GM18508 (cell line): ENCODE data around the gene USP16.
"Not testable (repeated sequence)": the region's sequence is repeated elsewhere in the genome, so short reads cannot be mapped to it uniquely, and the experiment has no call there.

Experiments used
- ATAC-seq: cut with Tn5 transposase; IDR thresholded peaks from one replicate; pipeline ENCODE4 v1.9.1; 2021; ENCODE audit warnings: moderate number of reproducible peaks; ENCODE audit not compliant: insufficient read depth, unreplicated experiment

USP16 gene

GRCh38 chr21:29030909-29031308, 6.4 kb downstream of the USP16 start:
- ATAC-seq, result no peak

DNA sequence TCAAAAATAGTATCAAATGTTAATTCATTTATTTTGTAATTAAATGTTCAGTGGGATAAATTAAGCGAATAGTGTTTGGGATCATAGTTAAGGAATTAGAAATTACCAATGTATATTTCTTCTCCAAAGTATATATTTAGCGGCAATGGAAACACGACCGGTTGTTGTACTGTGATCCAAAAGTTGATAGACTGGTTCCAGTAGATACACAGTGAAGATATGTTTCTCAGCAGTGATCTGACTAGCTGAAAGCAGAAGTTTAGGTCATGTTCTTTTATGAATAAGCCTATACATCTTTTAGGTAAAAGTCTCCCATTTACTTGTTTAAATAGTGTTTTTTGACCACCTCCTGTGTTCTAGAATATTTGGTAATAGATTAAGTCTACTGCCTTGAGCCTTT, 8.8 kb downstream of the USP16 start:
- no peak for ATAC-seq

DNA sequence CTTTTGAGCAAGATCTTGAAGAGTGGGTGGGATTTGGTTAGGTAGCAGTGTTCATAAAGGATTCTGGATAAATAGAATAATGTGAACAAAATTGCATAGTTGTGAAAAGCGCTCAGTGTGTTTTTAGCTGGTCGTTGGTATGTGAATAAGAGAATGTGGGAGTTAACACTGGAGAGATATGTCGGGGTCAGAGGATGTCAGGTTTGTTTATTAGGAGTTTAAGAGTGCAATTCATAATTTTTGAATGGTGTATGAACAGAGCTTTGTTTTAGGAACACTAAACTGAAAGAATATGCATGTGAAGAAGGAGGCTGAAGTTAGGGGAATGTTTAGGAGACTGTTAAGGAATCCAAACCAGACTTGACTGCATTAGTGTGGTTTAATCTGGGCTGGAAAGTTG, 9.4 kb downstream of the USP16 start:
- ATAC-seq, result no peak

GRCh38 chr21:29034678-29035077, 10.2 kb downstream of the USP16 start:
- ATAC-seq, result no peak

GRCh38 chr21:29052224-29052623, 27.8 kb downstream of the USP16 start:
- no peak for ATAC-seq

- ATAC-seq, result no peak
These were observed 28.6 kb downstream of the USP16 start for GRCh38 chr21:29053011-29053553.

DNA sequence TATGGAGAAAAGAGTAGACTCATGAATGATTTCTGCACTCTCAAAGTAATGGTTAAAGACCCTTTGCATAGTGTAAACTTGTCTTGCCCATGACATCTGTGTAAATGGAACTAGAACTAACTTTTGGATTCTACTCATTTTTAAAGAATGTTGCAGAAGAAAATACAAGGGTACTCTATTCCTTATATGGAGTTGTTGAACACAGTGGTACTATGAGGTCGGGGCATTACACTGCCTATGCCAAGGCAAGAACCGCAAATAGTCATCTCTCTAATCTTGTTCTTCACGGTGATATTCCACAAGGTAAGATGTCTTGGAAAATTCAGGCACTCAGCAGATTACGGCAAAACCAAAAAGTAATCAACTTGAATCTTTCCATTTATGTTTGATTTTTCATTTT, 29.2 kb downstream of the USP16 start:
- no peak for ATAC-seq

DNA sequence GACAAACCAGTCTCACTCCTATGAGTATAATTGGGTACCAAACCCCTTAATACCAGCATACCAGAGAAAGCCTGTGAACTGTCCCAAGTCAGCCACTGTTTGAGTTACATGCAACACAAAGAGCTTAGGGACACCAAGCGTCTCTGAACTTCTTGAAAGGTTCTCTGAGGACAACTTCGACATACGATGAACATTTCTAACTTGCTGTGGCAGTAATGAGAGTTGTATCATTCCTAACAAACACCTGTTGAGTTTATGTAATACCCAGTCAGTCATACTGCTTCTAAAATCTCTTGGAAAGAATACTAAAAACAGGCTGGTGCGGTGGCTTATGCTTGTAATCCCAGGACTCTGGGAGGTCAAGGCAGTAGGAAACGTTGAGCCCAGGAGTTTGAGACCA, 30.6 kb downstream of the USP16 start:
- ATAC-seq, result no peak

GRCh38 chr21:29056005-29056404, 31.5 kb downstream of the USP16 start:
- no peak for ATAC-seq

GRCh38 chr21:29056538-29057050, 32.1 kb downstream of the USP16 start:
- no peak for ATAC-seq

DNA sequence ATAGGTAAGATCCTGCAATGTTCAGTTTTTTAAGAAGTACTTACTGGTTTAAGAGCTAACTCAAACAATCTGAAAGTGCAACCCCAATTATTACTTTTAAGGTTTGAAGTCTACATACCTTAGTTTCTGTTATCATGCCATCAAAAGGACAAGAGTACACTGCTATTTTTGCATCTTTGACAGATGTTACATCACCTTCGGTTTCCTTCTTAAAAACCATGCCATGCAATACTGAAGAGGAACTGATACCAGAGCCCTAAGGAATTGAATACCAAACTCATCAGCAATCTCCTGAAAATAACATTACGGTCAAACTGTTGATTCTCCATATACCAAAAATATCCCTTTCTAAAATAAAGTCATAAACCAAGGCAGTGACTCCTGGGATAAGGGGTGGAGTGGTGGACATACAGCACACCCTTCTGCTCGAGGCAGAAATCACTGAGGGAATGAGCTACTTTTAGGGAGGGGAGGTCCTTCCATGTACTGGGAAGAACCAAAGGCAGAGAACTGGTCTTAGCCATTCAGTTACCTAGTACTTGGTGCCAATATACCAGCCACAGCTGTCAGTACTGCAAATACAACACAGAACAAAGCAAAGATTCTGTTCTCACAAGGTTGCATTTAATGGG, 40.5 kb downstream of the USP16 start:
- ATAC-seq, result peak; percentile 86

- ATAC-seq, result no peak
These were observed 48.4 kb downstream of the USP16 start for GRCh38 chr21:29072873-29073221.

- ATAC-seq, result peak; percentile 73
These were observed 48.9 kb downstream of the USP16 start, which contains the start of gene CCT8 for GRCh38 chr21:29073222-29074006. Gene CCT8 (minus strand): TSS chr21:29073648. CDS start chr21:29073590, 58 bp downstream.

DNA sequence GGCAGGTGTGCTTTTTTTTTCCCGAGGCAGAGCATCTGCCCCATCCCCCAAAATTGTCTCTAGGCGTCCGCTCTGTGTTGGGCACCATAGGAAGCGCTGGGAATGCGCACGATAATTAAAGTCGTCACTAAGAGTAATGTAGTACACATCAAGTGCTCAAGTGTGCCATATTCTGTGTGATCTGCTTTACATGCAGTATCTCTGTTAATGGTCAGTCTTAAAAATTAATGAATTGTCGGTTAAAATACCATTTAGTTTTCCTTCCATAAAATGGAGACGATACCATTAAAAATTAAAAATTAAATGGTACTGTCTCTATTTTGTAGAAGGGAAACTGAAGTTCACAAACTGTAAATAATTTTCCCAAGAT, 49.5 kb downstream of the USP16 start:
- ATAC-seq, result no peak

DNA sequence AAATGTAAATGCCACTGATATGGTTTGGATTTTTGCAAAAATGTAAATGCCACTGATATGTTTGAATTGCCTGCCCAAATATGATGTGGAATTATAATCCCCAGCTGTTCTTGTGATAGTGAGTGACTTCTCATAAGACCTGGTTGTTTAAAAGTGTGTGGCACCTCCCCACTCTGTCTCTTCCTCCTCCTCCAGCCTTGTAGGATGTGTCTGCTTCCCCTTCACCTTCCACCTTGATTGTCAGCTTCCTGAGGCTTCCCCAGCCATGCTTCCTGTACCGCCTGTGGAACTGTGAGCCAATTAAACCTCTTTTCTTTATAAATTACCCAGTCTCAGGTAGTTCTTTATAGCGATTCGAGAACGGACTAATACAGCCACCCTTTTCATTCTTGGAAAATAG, 50.3 kb downstream of the USP16 start:
- ATAC-seq, result no peak

GRCh38 chr21:29075706-29076466, 51.4 kb downstream of the USP16 start:
- no peak for ATAC-seq

DNA sequence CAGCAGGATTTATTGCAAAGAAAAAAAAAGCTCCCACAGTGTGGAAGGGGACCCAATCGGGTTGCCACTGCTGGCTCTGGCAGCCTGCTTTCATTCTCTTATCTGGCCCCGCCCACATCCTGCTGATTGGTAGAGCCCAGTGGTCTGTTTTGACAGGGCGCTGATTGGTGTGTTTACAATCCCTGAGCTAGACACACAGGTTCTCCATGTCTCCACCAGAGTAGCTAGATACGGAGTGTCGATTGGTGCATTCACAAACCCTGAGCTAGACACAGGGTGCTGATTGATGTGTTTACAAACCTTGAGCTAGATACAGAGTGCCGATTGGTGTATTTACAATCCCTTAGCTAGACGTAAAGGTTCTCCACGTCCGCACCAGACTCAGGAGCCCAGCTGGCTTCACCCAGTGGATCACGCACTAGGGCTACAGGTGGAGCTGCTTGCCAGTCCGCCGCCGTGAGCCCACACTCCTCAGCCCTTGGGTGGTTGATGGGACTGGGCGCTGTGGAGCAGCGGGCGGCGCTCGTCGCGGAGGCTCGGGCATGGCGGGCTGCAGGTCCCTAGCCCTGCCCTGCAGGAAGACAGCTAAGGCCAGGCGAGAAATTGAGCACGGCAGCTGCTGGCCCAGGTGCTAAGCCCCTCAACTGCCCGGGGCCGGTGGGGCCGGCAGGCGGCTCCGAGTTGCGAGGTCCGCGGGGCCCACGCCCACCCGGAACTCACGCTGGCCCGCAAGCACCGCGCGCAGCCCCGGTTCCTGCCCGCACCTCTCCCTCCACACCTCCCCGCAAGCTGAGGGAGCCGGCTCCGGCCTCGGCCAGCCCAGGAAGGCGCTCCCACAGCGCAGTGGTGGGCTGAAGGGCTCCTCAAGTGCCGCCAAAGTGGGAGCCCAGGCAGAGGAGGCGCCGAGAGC, 52.5 kb downstream of the USP16 start:
- not testable (repeated sequence) for ATAC-seq

DNA sequence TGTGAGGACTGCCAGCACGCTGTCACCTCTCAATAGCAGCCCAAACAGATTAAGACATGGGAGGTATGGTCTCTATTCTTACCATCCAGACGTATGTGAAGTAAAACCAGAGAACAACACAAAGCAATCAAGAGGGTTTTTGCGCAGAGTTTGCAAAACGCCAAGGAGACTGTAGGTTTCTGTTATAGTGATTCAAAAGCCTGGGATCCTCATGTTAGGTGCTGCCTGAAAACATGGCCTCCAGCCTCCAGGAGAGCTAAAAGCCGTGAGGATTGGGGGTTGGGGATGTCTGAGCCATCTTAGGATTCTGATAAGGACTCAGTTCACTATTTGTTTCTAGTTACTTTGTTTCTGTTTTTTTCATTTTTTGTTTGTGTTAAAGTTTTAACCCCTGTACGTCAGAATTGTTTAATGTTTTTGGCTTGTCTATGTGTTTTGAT, 53.2 kb downstream of the USP16 start:
- ATAC-seq, result no peak

DNA sequence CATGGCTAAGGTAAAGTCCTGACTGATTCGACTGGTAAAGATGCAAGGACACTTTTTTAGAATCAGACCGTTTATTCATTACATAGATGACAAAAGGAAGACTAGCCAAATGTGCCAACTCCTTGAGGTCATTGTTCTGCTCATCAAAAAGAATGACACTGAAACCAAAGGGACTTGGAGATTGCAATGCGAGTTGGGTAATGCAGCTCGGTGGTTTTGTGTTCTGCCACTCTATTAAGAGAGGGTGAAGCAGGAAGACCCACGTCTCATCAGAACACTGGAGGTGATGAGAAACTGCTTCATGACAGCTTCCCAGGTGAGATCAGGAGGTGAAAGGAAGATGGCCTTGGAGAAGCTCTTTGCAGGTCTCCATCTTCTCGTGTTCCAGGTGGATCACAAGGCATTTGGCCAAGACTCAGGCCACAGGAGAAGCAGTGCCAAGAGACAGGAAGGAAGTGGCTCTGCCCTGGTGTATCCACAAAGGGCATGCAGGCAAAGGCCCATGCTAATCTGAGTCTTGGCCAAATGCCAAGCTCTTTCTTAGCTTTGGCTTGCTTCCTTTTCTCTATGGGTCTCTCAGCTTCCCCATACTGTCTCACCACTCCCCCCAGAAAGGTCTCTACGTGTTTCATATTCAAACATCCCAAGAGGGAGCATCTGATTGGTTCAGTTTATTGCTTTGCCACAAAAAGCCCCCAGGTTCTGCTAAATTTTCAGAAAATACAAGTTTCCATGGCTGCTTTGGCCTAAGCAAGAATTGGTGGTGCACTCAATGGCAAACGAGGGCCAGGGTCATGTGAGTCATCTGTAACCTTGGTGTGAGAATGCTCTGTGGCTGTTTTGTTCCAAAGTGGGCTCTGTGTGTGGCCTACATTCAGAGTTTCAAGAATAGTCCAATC, 54.6 kb downstream of the USP16 start:
- no peak for ATAC-seq
